OCI-LY1 (cell line): ENCODE data around the gene SORBS2.
"Not testable (repeated sequence)": the region's sequence is repeated elsewhere in the genome, so short reads cannot be mapped to it uniquely, and the experiment has no call there.

Experiments
- H2AFZ ChIP-seq: fragments of 200-600 bp; sonication (generic), shearing (Covaris generic); 2 replicates; pipeline ENCODE4 v1.6.0; 2014; ENCODE audit warnings: antibody characterized with exemption, mild to moderate bottlenecking, low read length
- H3F3A ChIP-seq: fragments of 200-600 bp; sonication (generic), shearing (Covaris generic); 2 replicates; pipeline ENCODE4 v1.6.0; 2014; ENCODE audit warnings: mild to moderate bottlenecking, antibody characterized with exemption, low read length, moderate library complexity; ENCODE audit not compliant: insufficient read depth
- H3K27ac ChIP-seq: fragments of 200-600 bp; sonication (generic); 2 replicates; pipeline ENCODE4 v1.5.1; 2014; ENCODE audit warnings: low read length, mixed run types, mild to moderate bottlenecking, low read depth; ENCODE audit not compliant: poor library complexity, severe bottlenecking
- H3K27me3 ChIP-seq: fragments of 200-600 bp; sonication (generic); 2 replicates; pipeline ENCODE4 v1.6.0; 2014; ENCODE audit warnings: antibody characterized with exemption, mild to moderate bottlenecking, low read length, moderate library complexity; ENCODE audit not compliant: insufficient read depth
- H3K36me3 ChIP-seq: fragments of 200-600 bp; sonication (generic); 2 replicates; pipeline ENCODE4 v1.6.1; 2014; ENCODE audit warnings: mild to moderate bottlenecking, antibody characterized with exemption, low read length, moderate library complexity, mixed read lengths; ENCODE audit not compliant: insufficient read depth
- H3K4me1 ChIP-seq: fragments of 200-600 bp; sonication (generic); 2 replicates; pipeline ENCODE4 v1.5.1; 2014; ENCODE audit warnings: mild to moderate bottlenecking, low read length, moderate library complexity; ENCODE audit not compliant: insufficient read depth, severe bottlenecking
- H3K4me2 ChIP-seq: fragments of 200-600 bp; sonication (generic), shearing (Covaris generic); 2 replicates; pipeline ENCODE4 v1.6.1; 2014; ENCODE audit warnings: low read length
- H3K4me3 ChIP-seq: fragments of 200-600 bp; sonication (generic); 2 replicates; pipeline ENCODE4 v1.5.1; 2014; ENCODE audit warnings: low read length, low read depth, mild to moderate bottlenecking, mixed read lengths; ENCODE audit not compliant: poor library complexity, severe bottlenecking
- H3K79me2 ChIP-seq: fragments of 200-600 bp; shearing (Covaris generic); 2 replicates; pipeline ENCODE4 v1.6.1; 2016; ENCODE audit warnings: mixed run types, low read length, mixed read lengths; ENCODE audit not compliant: insufficient read depth
- H3K9ac ChIP-seq: fragments of 200-600 bp; sonication (generic), shearing (Covaris generic); 2 replicates; pipeline ENCODE4 v1.6.1; 2014; ENCODE audit warnings: mild to moderate bottlenecking, low read length, mixed read lengths
- H3K9me2 ChIP-seq: fragments of 200-600 bp; sonication (generic), shearing (Covaris generic); 2 replicates; pipeline ENCODE4 v1.6.1; 2014; ENCODE audit warnings: low read depth, mild to moderate bottlenecking, low read length, mixed read lengths
- H3K9me3 ChIP-seq: fragments of 200-600 bp; shearing (Covaris generic); 2 replicates; pipeline ENCODE4 v1.6.1; 2014; ENCODE audit warnings: low read length, mixed read lengths
- H4K20me1 ChIP-seq: fragments of 200-600 bp; sonication (generic), shearing (Covaris generic); 2 replicates; pipeline ENCODE4 v1.6.0; 2016; ENCODE audit warnings: mild to moderate bottlenecking, low read length; ENCODE audit not compliant: insufficient read depth
- EZH2 ChIP-seq: fragments of 200-600 bp; sonication (generic), shearing (Covaris generic); IDR thresholded peaks from 2 replicates; pipeline ENCODE4 v1.8.0; 2017; ENCODE audit warnings: borderline replicate concordance, mixed run types, mild to moderate bottlenecking, antibody characterized with exemption, low read length, moderate library complexity, mixed read lengths
- TF ChIP-seq, protein P1 (sequence below): fragments of 200-600 bp; sonication (generic), shearing (Covaris generic); IDR thresholded peaks from 2 replicates; pipeline ENCODE4 v1.5.1; 2017; ENCODE audit warnings: mild to moderate bottlenecking, antibody characterized with exemption, low read length, moderate library complexity, mixed read lengths

Gene SORBS2, protein sequence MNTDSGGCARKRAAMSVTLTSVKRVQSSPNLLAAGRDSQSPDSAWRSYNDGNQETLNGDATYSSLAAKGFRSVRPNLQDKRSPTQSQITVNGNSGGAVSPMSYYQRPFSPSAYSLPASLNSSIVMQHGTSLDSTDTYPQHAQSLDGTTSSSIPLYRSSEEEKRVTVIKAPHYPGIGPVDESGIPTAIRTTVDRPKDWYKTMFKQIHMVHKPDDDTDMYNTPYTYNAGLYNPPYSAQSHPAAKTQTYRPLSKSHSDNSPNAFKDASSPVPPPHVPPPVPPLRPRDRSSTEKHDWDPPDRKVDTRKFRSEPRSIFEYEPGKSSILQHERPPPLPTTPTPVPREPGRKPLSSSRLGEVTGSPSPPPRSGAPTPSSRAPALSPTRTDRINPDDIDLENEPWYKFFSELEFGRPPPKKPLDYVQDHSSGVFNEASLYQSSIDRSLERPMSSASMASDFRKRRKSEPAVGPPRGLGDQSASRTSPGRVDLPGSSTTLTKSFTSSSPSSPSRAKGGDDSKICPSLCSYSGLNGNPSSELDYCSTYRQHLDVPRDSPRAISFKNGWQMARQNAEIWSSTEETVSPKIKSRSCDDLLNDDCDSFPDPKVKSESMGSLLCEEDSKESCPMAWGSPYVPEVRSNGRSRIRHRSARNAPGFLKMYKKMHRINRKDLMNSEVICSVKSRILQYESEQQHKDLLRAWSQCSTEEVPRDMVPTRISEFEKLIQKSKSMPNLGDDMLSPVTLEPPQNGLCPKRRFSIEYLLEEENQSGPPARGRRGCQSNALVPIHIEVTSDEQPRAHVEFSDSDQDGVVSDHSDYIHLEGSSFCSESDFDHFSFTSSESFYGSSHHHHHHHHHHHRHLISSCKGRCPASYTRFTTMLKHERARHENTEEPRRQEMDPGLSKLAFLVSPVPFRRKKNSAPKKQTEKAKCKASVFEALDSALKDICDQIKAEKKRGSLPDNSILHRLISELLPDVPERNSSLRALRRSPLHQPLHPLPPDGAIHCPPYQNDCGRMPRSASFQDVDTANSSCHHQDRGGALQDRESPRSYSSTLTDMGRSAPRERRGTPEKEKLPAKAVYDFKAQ (N-terminal part only)

DNA sequence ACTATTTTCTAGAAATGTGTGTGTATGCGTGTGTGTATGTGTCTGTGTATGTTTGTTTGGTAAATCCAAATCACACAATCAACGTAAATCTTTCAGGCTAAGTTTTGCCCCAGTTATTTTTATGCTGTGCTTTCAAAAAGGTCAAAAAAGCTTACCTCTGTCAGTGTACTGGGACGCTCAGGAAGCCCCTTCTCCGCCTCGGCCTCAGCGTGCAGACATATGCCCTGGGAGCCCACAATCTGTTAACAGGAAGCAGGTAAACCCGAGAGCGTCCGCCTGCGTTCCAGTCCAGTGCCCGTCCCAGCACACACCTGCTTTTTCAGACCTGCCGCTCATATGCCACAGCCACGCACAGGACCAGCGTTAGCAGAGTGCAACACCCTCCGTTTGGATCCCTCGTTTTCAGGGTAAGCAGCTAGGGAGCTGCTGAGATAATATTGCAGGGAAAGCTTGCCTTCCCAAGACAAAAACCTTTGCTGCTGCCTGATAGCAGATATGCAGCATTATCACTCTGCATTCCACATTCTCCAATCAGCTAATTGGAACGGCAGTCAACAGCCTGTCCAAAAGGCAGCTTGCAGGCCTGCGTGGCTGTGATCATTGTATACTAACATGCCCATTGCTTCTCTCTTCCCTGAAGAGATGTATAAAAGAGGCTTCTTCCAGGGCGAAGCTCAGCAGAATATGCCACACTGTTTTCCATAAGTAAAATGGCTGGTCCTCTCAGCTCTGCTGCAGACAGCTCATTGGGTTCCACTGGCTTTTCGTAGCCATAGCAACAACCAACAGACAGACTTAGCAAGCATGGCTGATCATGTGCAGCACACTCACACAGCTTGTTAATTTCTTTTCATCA lies at the start of gene SORBS2:
TSS of gene SORBS2 (minus strand) at position 686 of the 856 bp plus-strand sequence. CDS start 121,623 bp downstream, outside the sequence.
- peak within 1 kb of the TSS; percentile 96 for H3K4me3 ChIP-seq
- H3K4me2 ChIP-seq = peak within 1 kb of the TSS; percentile 93

DNA sequence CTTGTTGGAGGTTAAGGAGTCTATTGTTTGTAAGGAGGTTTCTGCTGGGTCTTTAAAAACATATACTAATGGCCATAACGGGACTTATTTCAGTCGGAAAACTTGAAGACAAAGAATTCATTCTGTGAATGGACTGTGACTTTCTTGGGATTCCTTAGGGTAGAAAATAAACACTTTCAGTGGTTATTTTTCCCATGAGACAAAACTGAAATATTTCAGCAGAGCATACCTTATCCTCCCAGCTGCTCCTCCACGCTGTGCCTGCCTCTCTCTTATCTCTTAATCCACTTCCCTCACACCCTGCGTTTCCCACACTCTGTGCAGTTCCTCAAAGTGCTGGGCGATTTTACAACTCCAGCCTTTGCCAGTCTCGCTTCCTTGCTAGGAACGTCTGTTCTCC lies 47.1 kb upstream of the SORBS2 start:
- TF ChIP-seq, protein P1, sequence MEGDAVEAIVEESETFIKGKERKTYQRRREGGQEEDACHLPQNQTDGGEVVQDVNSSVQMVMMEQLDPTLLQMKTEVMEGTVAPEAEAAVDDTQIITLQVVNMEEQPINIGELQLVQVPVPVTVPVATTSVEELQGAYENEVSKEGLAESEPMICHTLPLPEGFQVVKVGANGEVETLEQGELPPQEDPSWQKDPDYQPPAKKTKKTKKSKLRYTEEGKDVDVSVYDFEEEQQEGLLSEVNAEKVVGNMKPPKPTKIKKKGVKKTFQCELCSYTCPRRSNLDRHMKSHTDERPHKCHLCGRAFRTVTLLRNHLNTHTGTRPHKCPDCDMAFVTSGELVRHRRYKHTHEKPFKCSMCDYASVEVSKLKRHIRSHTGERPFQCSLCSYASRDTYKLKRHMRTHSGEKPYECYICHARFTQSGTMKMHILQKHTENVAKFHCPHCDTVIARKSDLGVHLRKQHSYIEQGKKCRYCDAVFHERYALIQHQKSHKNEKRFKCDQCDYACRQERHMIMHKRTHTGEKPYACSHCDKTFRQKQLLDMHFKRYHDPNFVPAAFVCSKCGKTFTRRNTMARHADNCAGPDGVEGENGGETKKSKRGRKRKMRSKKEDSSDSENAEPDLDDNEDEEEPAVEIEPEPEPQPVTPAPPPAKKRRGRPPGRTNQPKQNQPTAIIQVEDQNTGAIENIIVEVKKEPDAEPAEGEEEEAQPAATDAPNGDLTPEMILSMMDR = no peak
- TF ChIP-seq EZH2 = no peak
- Histone ChIP-seq H3K9ac (no peak overlapping the region), H3K4me2 (no peak overlapping the region)

More for the DNA sequence above, at the start of gene SORBS2:
- no peaks in the 10 kb centered on the region for H3K27me3 ChIP-seq
- no peaks in the 10 kb centered on the region for H3F3A ChIP-seq
- no peak within 1 kb of the TSS for H2AFZ ChIP-seq
- no peaks in the 10 kb centered on the region for H3K9me2 ChIP-seq
- H3K4me1 ChIP-seq = peaks cover 53% of the 10 kb centered on the region
- no peak for TF ChIP-seq EZH2
- TF ChIP-seq, protein P1 = no peak
- peak within 1 kb of the TSS; percentile 97 for H3K27ac ChIP-seq
- H3K9me3 ChIP-seq = no peaks in the 10 kb centered on the region
- peaks cover 4% of the 10 kb centered on the region; the same call in 1 of the 2 replicates for H3K36me3 ChIP-seq
- no peaks in the 10 kb centered on the region for H4K20me1 ChIP-seq
- H3K9ac ChIP-seq = peak within 1 kb of the TSS; percentile 98
- peaks cover 44% of the 10 kb centered on the region for H3K79me2 ChIP-seq

DNA sequence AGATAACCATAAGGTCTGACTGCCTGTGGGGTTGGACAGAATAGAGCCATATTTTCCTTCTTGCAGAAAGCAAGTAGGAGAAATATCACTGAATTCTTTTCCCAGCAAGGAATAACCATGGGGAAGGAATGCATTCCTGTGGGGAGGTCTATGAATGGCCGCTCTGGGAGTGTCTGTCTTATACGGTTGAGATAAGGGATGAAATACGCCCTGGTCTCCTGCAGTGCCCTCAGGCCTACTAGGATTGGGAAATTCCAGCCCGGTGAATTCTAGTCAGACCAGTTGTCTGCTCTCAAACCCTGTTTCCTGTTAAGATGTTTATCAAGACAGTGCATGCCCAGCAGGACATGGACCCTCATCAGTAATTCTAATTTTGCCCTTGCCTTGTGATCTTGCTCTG lies 45.6 kb upstream of the SORBS2 start:
- H3K36me3 ChIP-seq, H3K9ac ChIP-seq, H3K4me2 ChIP-seq: not testable (repeated sequence)

More for the DNA sequence above, 47.1 kb upstream of the SORBS2 start:
- H4K20me1 ChIP-seq = no peaks in the 10 kb centered on the region
- no peak overlapping the region for H3K27ac ChIP-seq
- no peaks in the 10 kb centered on the region for H3K9me3 ChIP-seq
- H2AFZ ChIP-seq = no peak overlapping the region
- no peaks in the 10 kb centered on the region for H3K36me3 ChIP-seq
- H3K9me2 ChIP-seq = no peaks in the 10 kb centered on the region
- H3F3A ChIP-seq = no peaks in the 10 kb centered on the region
- no peaks in the 10 kb centered on the region for H3K27me3 ChIP-seq
- no peak overlapping the region for H3K4me3 ChIP-seq
- H3K79me2 ChIP-seq = no peaks in the 10 kb centered on the region
- H3K4me1 ChIP-seq = peaks cover 3% of the 10 kb centered on the region

More for the DNA sequence above, 45.6 kb upstream of the SORBS2 start:
- H3K4me1 ChIP-seq, H3K9me2 ChIP-seq, H2AFZ ChIP-seq, H3K79me2 ChIP-seq, H4K20me1 ChIP-seq, H3F3A ChIP-seq, H3K4me3 ChIP-seq, H3K27ac ChIP-seq, H3K27me3 ChIP-seq, H3K9me3 ChIP-seq: not testable (repeated sequence)
